Measurements from ENCODE around the gene CST9L. TPM values are rescaled to one million over a fixed set of nuclear protein-coding genes. Genes with fewer than 3 reads are reported as not detected.

The CST9L gene
- total and polyA plus RNA-seq, 4 donors: not detected

DNA sequence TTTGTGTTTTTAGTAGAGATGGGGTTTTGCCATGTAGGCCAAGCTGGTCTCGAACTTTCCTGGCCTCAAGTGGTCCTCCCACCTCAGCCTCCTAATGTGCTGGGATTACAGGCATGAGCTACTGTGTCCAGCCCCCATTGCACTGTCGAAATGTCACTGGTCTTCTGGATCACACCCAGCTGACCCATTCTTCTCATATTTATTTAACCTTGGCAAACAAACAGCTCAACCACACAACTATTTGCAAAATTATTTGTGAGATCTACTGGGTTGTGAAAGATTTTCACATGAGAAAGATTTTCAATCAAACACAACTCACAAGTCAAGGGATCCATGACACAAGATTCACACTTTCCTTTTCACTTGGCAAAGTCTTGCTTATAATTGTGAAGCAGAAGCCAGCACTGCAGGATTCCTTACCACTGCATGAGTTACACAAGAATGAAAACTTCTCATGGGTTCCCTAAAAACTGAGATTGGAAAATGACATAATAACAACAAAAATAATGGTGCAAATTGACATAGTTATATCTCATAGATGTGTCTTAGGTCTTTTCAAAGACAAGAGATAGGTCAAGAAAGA, 2.0 kb upstream of the CST9L start:
- Histone ChIP-seq H3K4me3 (ENCODE audit: low read depth in 1 of 3, low read length in 3 of 3) (no peak overlapping the region), H3K36me3 (ENCODE audit: control insufficient read depth in 4 of 4, insufficient read depth in 3 of 4, low read depth in 1 of 4, low read length in 3 of 4) (no peaks in the 10 kb centered on the region), H3K4me1 (ENCODE audit: control insufficient read depth in 4 of 4, insufficient read depth in 4 of 4, low read length in 3 of 4) (peaks cover 0 to 8% (median 4%) of the 10 kb centered on the region in 4 donors), H3K9ac (ENCODE audit: low read depth in 1 of 2, low read length in 2 of 2) (no peak overlapping the region), H3K9me3 (ENCODE audit: control insufficient read depth in 4 of 4, low read length in 3 of 4) (no peaks in the 10 kb centered on the region), H3K27ac (ENCODE audit: low read depth in 1 of 2, low read length in 2 of 2) (no peak overlapping the region), H3K27me3 (ENCODE audit: control insufficient read depth in 4 of 4, insufficient read depth in 4 of 4, low read length in 3 of 4) (no peaks in the 10 kb centered on the region)
- 55% methylated on average over 2 of the region's 2 CpGs for WGBS
- no peak for DNase-seq (ENCODE audit: low spot score)
- TF ChIP-seq NR2F2 (IDR thresholded peaks at IDR 0.05): no peak
- TF ChIP-seq YY1 (IDR thresholded peaks at IDR 0.05): peak; percentile 21
- TF ChIP-seq FOXA1 (IDR thresholded peaks at IDR 0.05): peak; percentile 35
- no peak for TF ChIP-seq JUND (IDR thresholded peaks at IDR 0.05)
- TF ChIP-seq FOXA2 (IDR thresholded peaks at IDR 0.05): peak; percentile 78
- peak in 1 of 2 donors; percentile 71 for TF ChIP-seq RXRA (IDR thresholded peaks at IDR 0.05)
- TF ChIP-seq HNF4A (conservative IDR thresholded peaks at IDR 0.05): peak in 1 of 2 donors; percentile 53
- no peak for TF ChIP-seq TAF1 (conservative IDR thresholded peaks at IDR 0.05)

GRCh38 chr20:23569570-23569969, 1.3 kb upstream of the CST9L start:
- peaks cover 0 to 8% (median 4%) of the 10 kb centered on the region in 4 donors for H3K4me1 ChIP-seq (ENCODE audit: control insufficient read depth in 4 of 4, insufficient read depth in 4 of 4, low read length in 3 of 4)

More at GRCh38 chr20:23569570-23569969, 1.3 kb upstream of the CST9L start:
- DNase-seq (ENCODE audit: low spot score): no peak
- Histone ChIP-seq H3K9ac (ENCODE audit: low read depth in 1 of 2, low read length in 2 of 2) (no peak overlapping the region), H3K36me3 (ENCODE audit: control insufficient read depth in 4 of 4, insufficient read depth in 3 of 4, low read depth in 1 of 4, low read length in 3 of 4) (no peaks in the 10 kb centered on the region), H3K27me3 (ENCODE audit: control insufficient read depth in 4 of 4, insufficient read depth in 4 of 4, low read length in 3 of 4) (no peaks in the 10 kb centered on the region), H3K9me3 (ENCODE audit: control insufficient read depth in 4 of 4, low read length in 3 of 4) (no peaks in the 10 kb centered on the region), H3K4me3 (ENCODE audit: low read depth in 1 of 3, low read length in 3 of 3) (no peak overlapping the region), H3K27ac (ENCODE audit: low read depth in 1 of 2, low read length in 2 of 2) (no peak overlapping the region)
- no peak for TF ChIP-seq RAD21 (IDR thresholded peaks at IDR 0.05)
- TF ChIP-seq, protein P1, sequence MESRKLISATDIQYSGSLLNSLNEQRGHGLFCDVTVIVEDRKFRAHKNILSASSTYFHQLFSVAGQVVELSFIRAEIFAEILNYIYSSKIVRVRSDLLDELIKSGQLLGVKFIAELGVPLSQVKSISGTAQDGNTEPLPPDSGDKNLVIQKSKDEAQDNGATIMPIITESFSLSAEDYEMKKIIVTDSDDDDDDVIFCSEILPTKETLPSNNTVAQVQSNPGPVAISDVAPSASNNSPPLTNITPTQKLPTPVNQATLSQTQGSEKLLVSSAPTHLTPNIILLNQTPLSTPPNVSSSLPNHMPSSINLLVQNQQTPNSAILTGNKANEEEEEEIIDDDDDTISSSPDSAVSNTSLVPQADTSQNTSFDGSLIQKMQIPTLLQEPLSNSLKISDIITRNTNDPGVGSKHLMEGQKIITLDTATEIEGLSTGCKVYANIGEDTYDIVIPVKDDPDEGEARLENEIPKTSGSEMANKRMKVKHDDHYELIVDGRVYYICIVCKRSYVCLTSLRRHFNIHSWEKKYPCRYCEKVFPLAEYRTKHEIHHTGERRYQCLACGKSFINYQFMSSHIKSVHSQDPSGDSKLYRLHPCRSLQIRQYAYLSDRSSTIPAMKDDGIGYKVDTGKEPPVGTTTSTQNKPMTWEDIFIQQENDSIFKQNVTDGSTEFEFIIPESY (IDR thresholded peaks at IDR 0.05): no peak
- no peak for TF ChIP-seq EGR1 (IDR thresholded peaks at IDR 0.05; ENCODE audit: low read depth in 2 of 2)
- TF ChIP-seq, protein P2, sequence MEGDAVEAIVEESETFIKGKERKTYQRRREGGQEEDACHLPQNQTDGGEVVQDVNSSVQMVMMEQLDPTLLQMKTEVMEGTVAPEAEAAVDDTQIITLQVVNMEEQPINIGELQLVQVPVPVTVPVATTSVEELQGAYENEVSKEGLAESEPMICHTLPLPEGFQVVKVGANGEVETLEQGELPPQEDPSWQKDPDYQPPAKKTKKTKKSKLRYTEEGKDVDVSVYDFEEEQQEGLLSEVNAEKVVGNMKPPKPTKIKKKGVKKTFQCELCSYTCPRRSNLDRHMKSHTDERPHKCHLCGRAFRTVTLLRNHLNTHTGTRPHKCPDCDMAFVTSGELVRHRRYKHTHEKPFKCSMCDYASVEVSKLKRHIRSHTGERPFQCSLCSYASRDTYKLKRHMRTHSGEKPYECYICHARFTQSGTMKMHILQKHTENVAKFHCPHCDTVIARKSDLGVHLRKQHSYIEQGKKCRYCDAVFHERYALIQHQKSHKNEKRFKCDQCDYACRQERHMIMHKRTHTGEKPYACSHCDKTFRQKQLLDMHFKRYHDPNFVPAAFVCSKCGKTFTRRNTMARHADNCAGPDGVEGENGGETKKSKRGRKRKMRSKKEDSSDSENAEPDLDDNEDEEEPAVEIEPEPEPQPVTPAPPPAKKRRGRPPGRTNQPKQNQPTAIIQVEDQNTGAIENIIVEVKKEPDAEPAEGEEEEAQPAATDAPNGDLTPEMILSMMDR (IDR thresholded peaks at IDR 0.05; ENCODE audit: low read depth, low read length, missing input control): no peak
- no peak for TF ChIP-seq YY1 (IDR thresholded peaks at IDR 0.05)
- TF ChIP-seq, protein P3, sequence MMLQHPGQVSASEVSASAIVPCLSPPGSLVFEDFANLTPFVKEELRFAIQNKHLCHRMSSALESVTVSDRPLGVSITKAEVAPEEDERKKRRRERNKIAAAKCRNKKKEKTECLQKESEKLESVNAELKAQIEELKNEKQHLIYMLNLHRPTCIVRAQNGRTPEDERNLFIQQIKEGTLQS (IDR thresholded peaks at IDR 0.05): no peak
- no peak for TF ChIP-seq NR2F2 (IDR thresholded peaks at IDR 0.05)
- no peak for TF ChIP-seq HNF4A (conservative IDR thresholded peaks at IDR 0.05)
- TF ChIP-seq FOXA1 (IDR thresholded peaks at IDR 0.05): no peak
- no peak for TF ChIP-seq REST (IDR thresholded peaks at IDR 0.05)
- TF ChIP-seq GABPA (IDR thresholded peaks at IDR 0.05 in 1 of 2, conservative IDR thresholded peaks at IDR 0.05 in 1 of 2): no peak
- TF ChIP-seq RXRA (IDR thresholded peaks at IDR 0.05): no peak
- no peak for TF ChIP-seq HNF4G (IDR thresholded peaks at IDR 0.05)
- no peak for TF ChIP-seq SP1 (IDR thresholded peaks at IDR 0.05)
- TF ChIP-seq TAF1 (conservative IDR thresholded peaks at IDR 0.05): no peak
- TF ChIP-seq MAX (IDR thresholded peaks at IDR 0.05): no peak
- TF ChIP-seq JUND (IDR thresholded peaks at IDR 0.05): no peak
- 96% methylated on average over 1 of the region's 1 CpG for WGBS

All from liver (tissue), 9 donors.